Hepatocyte (in vitro differentiated cells): ENCODE results near the gene PRDM16.

Experiments used
- CTCF ChIP-seq: fragments of 200-600 bp; sonication (generic); IDR thresholded peaks from 2 replicates; pipeline ENCODE4 v1.5.1; 2016; ENCODE audit warnings: antibody characterized with exemption, mild to moderate bottlenecking; ENCODE audit not compliant: poor library complexity
- EZH2 ChIP-seq: fragments of 200-600 bp; sonication (generic); IDR thresholded peaks from 2 replicates; pipeline ENCODE4 v1.6.1; 2016; ENCODE audit warnings: antibody characterized with exemption, mild to moderate bottlenecking, borderline replicate concordance

GRCh38 chr1:3316340-3316943 lies 247.4 kb downstream of the PRDM16 start:
- no peak for TF ChIP-seq EZH2
- TF ChIP-seq CTCF, result no peak
